ENCODE results near the gene GDF11. TPM values are rescaled to one million over a fixed set of nuclear protein-coding genes. Genes with fewer than 3 reads are reported as not detected.

The GDF11 gene
- polyA plus RNA-seq, 2 of the 4 experiments (the other 2 are of a cell fraction) = 1.2 to 3.6 TPM

- Histone ChIP-seq H3K4me1 (no peaks in the 10 kb centered on the region), H3K4me2 (no peak overlapping the region), H3K9me3 (no peaks in the 10 kb centered on the region), H3K4me3 (no peak overlapping the region), H3K27ac (no peak overlapping the region)
- TF ChIP-seq POLR2AphosphoS2 (conservative IDR thresholded peaks at IDR 0.05; ENCODE audit: low read length) = no peak
- no peak for TF ChIP-seq KDM5A (IDR thresholded peaks at IDR 0.05)
- TF ChIP-seq TFCP2L1 (CRISPR knock-in tag; IDR thresholded peaks at IDR 0.05) = no peak
- TF ChIP-seq HMGXB4 (CRISPR knock-in tag; IDR thresholded peaks at IDR 0.05; ENCODE audit: borderline replicate concordance) = no peak
- DNase-seq (ENCODE audit: low read depth in 1 of 2, low spot score in 1 of 2) = no peak
- POLR2A ChIA-PET = no interaction called here
- no peak for ATAC-seq
- CTCF ChIA-PET = interaction anchor here (1.1 kb wide), 1 partner anchor 8 kb away, joined by 3 read pairs; no protein-coding TSS in a partner anchor
- WGBS (ENCODE audit: missing lambda C conversion rate) = 53% methylated on average over 7 of the region's 7 CpGs
- no peak for FAIRE-seq
Measured at GRCh38 chr12:55697686-55698085, 45.2 kb upstream of the GDF11 start.

GRCh38 chr12:55698241-55698955 lies 44.5 kb upstream of the GDF11 start:
- no peaks in the 10 kb centered on the region for H3K4me1 ChIP-seq
- TF ChIP-seq SREBF2 (IDR thresholded peaks at IDR 0.05) (no peak), TP53 (CRISPR knock-in tag; IDR thresholded peaks at IDR 0.05) (no peak), CHD2 (IDR thresholded peaks at IDR 0.05; ENCODE audit: low read length, partially characterized antibody) (no peak), KDM1A (IDR thresholded peaks at IDR 0.05; ENCODE audit: low read depth) (no peak), E2F6 (IDR thresholded peaks at IDR 0.05; ENCODE audit: borderline replicate concordance, low read depth) (no peak), KDM5A (IDR thresholded peaks at IDR 0.05) (no peak), CTCF (IDR thresholded peaks at IDR 0.05) (no peak), RCOR1 (IDR thresholded peaks at IDR 0.05; ENCODE audit: low read depth, low read length) (no peak), NR3C1 (IDR thresholded peaks at IDR 0.05) (no peak), EHMT2 (IDR thresholded peaks at IDR 0.05; ENCODE audit: low read depth) (no peak), JUNB (IDR thresholded peaks at IDR 0.05) (no peak), HOXB5 (CRISPR knock-in tag; IDR thresholded peaks at IDR 0.05) (no peak), ATOH8 (CRISPR knock-in tag; IDR thresholded peaks at IDR 0.05; ENCODE audit: low read depth) (no peak), PHF8 (IDR thresholded peaks at IDR 0.05; ENCODE audit: borderline replicate concordance, low read depth) (no peak), RAD21 (conservative IDR thresholded peaks at IDR 0.05 in 1 of 2, IDR thresholded peaks at IDR 0.05 in 1 of 2) (no peak), CHD4 (IDR thresholded peaks at IDR 0.05; ENCODE audit: borderline replicate concordance) (no peak), HOXB13 (CRISPR knock-in tag; IDR thresholded peaks at IDR 0.05; ENCODE audit: low read depth) (no peak), POLR2AphosphoS2 (conservative IDR thresholded peaks at IDR 0.05; ENCODE audit: low read length) (no peak), POLR2A (IDR thresholded peaks at IDR 0.05; ENCODE audit: low read length) (no peak), TFCP2L1 (CRISPR knock-in tag; IDR thresholded peaks at IDR 0.05) (no peak)
- ATAC-seq (no peak), DNase-seq (ENCODE audit: low read depth in 1 of 2, low spot score in 1 of 2) (no peak), FAIRE-seq (no peak)
- 61% methylated on average over 7 of the region's 16 CpGs for WGBS (ENCODE audit: missing lambda C conversion rate)
- H3K4me3 ChIP-seq = no peak overlapping the region
- H3K9me3 ChIP-seq = no peaks in the 10 kb centered on the region
- H3K4me2 ChIP-seq = no peak overlapping the region
- POLR2A ChIA-PET = no interaction called here
- CTCF ChIA-PET = interaction anchor here (1.1 to 1.3 kb wide), 3 partner anchors 8 to 23 kb away, joined by 3 read pairs; partner anchors contain the start of gene BLOC1S1
- H3K27ac ChIP-seq = no peak overlapping the region
